DMS53 treated with DMSO at 0.1 percent for 48 hours (cell line): ENCODE results near the gene CDH11.
A peak's percentile ranks its signal among the peaks of the same experiment; 100 is the strongest.

Source experiments
- DNase-seq: peaks from one replicate; lab custom pipeline; 2025; ENCODE audit not compliant: unreplicated experiment; lab: John Stamatoyannopoulos, UW

CDH11 gene

GRCh38 chr16:64982581-64982980 is 139.3 kb downstream of the CDH11 start:
- DNase-seq: no peak

DNA sequence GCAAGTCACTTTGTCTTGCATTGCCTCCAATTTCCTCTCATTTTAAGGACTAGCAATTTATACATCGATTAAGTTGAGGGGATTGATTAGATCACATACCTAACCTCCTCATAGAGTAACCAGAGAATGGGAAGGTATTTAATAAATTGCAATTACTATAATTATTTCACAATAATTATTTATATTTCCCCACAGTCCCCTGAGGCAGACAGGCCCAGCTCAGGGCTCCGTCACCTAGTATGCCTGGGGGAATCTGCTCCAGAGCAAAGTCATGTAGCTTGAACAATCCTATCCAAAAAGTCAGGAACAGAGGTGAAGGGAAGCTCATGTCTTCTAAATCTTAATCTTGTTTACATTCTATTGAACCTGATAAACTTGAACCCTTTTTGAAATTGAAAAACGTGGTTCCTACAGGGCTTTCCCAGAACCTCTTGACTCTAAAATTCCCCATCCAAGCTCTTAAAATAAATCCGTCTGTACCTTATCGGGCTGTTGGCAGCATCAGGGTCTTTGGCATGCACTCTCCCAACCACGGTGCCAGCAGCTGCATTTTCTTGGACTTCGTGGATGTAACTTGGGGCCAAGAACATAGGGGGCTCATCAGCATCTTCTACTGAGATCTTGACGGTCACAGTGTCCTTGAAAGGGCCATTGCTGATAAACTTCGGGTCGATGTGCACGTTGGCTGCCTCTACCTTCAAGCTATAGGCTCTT is 140.1 kb downstream of the CDH11 start:
- no peak for DNase-seq

- no peak for DNase-seq
These were observed 144.5 kb downstream of the CDH11 start for GRCh38 chr16:64977206-64977920.

GRCh38 chr16:64975821-64976220 is 146.0 kb downstream of the CDH11 start:
- no peak for DNase-seq

DNA sequence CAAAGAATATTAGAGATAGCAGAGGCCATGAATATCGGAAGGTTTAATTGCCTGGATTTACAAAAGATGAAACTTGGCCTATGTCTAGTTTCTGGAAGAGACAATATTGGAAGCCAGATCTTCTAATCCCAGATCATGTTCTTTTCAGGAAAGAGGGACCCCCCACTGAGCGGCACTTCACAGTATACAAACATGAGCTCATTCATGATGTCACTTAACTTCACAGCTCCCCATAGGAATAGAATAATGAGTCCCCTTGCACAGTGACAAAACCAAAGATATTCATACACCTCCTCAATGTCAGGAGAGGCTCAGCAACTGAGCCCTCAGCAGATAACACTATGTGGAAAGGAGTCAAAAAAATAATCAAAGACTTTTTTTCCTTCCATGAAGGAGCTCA is 147.5 kb downstream of the CDH11 start:
- DNase-seq: no peak

GRCh38 chr16:64973171-64973570 is 148.7 kb downstream of the CDH11 start:
- DNase-seq: no peak

- no peak for DNase-seq
These were observed 150.7 kb downstream of the CDH11 start for GRCh38 chr16:64971171-64971570.

DNA sequence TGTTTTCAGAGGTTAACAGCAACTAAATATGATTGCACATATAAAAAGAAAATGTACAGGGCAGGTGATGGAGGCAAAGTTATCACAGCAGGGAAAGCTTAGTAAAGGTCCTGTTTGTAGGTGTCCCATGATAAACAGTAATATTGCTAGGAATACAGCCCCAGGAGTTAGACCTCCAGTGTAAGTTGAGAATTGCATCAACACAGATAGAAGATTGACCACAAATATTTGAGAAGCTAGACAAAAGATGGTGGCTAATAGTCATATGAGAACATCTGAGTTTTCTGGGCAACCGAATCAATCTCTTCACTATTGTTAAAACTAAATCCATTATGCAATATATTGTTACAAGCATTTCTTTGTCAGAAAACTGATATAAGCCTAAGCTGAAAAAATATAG is 152.6 kb downstream of the CDH11 start:
- no peak for DNase-seq

GRCh38 chr16:64968539-64968938 is 153.3 kb downstream of the CDH11 start:
- DNase-seq: no peak

- DNase-seq: peak; percentile 32
These were observed 157.7 kb downstream of the CDH11 start for GRCh38 chr16:64964126-64964540.

DNA sequence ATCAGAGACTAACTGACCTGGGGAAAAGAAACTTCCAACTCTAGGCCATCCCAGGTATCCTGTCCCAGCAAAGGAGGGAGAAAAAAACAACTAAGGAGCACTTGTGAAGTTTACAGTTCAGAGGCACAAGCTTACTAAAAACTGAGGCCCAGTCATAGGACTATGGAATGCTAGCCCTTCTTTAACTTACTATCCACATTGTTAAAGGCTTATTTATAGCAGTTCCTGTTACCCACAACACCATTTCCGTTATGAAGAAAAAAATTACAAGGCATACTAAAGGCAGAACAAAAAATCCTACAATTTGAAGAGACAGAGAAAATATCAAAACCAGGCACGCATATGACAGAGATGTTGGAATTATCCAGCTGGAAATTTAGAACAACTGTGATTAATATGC is 159.1 kb downstream of the CDH11 start:
- no peak for DNase-seq

DNA sequence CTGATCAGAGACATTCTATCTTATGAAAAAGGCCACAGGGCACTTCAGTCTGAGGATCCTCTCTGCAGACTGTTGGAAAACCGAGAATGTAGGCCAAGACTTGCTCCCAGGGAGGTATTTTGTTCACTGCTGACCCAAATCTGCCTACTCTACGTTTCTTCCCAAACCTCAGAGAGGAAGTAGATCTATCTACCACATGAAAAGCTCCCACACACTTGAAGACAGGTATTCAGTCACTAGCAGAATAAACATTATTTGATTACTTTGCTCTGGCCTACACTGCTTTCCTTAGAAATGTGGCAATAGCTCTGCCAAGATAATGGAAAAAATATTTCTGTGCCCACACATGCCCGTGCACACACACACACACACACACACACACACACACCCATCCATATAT is 164.6 kb downstream of the CDH11 start:
- DNase-seq: no peak

DNA sequence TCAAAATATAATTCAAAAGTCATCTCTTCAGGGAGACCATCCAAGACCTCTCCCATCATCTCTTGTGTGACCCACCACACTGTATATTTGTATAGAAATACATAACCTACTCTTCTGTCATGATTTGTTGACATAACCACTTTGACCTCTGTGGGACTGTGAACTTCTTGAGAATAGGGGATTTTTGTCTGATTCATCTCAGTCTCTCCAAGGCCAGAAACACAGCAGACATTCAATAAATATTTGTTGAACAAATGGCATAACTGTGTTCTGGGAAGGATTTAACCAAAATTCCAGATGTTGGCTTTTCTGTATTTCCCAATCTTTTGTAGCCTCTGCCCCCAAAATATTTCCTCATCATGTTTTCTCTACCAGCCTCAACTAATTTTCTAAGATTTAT is 169.7 kb downstream of the CDH11 start:
- no peak for DNase-seq

- DNase-seq: no peak
These were observed 170.7 kb downstream of the CDH11 start for GRCh38 chr16:64951193-64951592.

GRCh38 chr16:64950731-64951130 is 171.1 kb downstream of the CDH11 start:
- no peak for DNase-seq

DNA sequence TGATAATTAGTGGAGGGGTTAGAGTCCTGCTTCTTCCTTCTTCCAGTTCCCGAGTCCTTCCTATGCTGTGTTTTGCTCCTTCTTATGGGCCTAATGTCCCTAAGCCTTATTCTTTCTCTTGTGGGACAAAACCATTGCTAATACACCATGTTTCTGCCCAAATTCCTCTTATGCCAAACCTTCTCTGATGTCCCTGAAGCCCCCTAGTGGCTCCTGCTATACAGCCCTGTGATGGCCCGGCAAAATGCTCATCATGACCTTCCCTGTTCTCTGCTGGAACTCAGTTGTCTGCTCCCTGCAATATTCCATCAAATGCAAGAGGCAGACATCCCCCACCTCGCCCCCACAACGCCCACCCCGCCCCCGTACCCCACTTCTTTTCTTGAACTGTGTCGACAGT is 171.6 kb downstream of the CDH11 start:
- no peak for DNase-seq

GRCh38 chr16:64948056-64948455 is 173.8 kb downstream of the CDH11 start:
- no peak for DNase-seq

DNA sequence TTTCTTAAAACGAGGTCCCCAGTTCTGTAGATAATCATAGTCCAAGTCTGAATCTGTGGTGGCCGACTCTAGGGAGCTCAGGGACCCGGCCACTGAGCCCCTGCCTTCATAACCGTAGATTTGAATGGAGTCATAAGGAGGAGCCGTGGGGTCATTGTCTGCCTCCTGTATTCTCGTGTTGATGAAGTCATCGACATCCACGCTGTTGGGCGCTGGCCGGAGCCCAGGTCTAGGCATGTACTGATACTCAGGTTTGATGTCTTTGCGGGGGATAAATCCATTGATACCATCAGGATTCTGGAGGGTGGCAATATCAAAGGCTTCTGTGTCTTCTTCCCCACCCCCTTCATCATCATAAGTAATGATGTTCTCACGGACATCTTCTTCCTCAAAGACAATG is 174.2 kb downstream of the CDH11 start:
- DNase-seq: no peak

DNA sequence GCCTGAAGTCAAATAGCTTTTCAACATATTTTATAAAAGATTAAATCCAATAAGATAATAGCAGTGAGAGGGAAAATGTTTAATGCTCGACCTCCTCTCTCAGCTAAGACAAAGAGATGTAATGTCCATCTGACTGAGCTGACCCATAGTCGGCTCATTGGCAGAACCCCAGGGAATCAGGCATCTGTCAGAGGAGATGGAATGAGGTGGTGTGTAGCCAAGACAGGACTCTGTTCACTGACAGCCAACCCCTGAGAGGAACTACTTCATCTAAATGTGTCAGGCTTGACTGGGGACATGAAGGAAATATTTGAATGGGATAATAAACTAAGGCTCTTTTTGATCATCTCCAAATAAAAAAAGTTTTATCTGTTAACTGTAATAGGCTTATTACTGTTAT is 188.0 kb downstream of the CDH11 start:
- DNase-seq: no peak

GRCh38 chr16:64926476-64926875 is 195.4 kb downstream of the CDH11 start:
- DNase-seq: no peak

- DNase-seq: no peak
These were observed 196.7 kb downstream of the CDH11 start for GRCh38 chr16:64925166-64925565.

- no peak for DNase-seq
These were observed 197.8 kb downstream of the CDH11 start for GRCh38 chr16:64924086-64924485.
